GM21360 (cell line): ENCODE measurements around the gene FAM47E.

Experiments
- ATAC-seq: cut with Tn5 transposase; IDR thresholded peaks from one replicate; pipeline ENCODE4 v1.9.1; 2021; ENCODE audit warnings: mild to moderate bottlenecking, moderate library complexity; ENCODE audit not compliant: unreplicated experiment

FAM47E gene

GRCh38 chr4:76298227-76298626 lies 46.7 kb downstream of the FAM47E start:
- ATAC-seq, result no peak

- no peak for ATAC-seq
These were observed 48.5 kb downstream of the FAM47E start for GRCh38 chr4:76300012-76300411.

GRCh38 chr4:76301068-76301774 lies 49.7 kb downstream of the FAM47E start:
- peak; percentile 99 for ATAC-seq

GRCh38 chr4:76301775-76302162 lies 50.2 kb downstream of the FAM47E start:
- ATAC-seq, result no peak

- no peak for ATAC-seq
These were observed 51.4 kb downstream of the FAM47E start for GRCh38 chr4:76302826-76303438.

GRCh38 chr4:76305033-76305687 lies 53.6 kb downstream of the FAM47E start:
- no peak for ATAC-seq

- ATAC-seq, result no peak
These were observed 54.7 kb downstream of the FAM47E start, which contains the start of gene STBD1 for GRCh38 chr4:76305971-76306881. STBD1 (plus strand) TSS chr4:76306733; CDS start chr4:76306770, 37 bp downstream.

GRCh38 chr4:76306882-76307659 lies 55.5 kb downstream of the FAM47E start:
- ATAC-seq, result no peak

- ATAC-seq, result no peak
These were observed 56.1 kb downstream of the FAM47E start for GRCh38 chr4:76307660-76308014.

- ATAC-seq, result no peak
These were observed 57.0 kb downstream of the FAM47E start for GRCh38 chr4:76308548-76308947.

GRCh38 chr4:76309939-76310550 lies 58.5 kb downstream of the FAM47E start:
- ATAC-seq, result no peak

GRCh38 chr4:76310683-76311082 lies 59.2 kb downstream of the FAM47E start:
- ATAC-seq, result no peak

- ATAC-seq, result no peak
These were observed 60.4 kb downstream of the FAM47E start for GRCh38 chr4:76311896-76312331.

GRCh38 chr4:76312457-76312856 lies 60.9 kb downstream of the FAM47E start:
- no peak for ATAC-seq

- ATAC-seq, result no peak
These were observed 62.0 kb downstream of the FAM47E start for GRCh38 chr4:76313547-76313946.

GRCh38 chr4:76315267-76315918 lies 63.9 kb downstream of the FAM47E start:
- ATAC-seq, result no peak

GRCh38 chr4:76316131-76316530 lies 64.6 kb downstream of the FAM47E start:
- no peak for ATAC-seq

- ATAC-seq, result no peak
These were observed 70.7 kb downstream of the FAM47E start for GRCh38 chr4:76322236-76322635.

GRCh38 chr4:76325072-76325471 lies 73.6 kb downstream of the FAM47E start:
- no peak for ATAC-seq
